GM06990 (cell line): ENCODE results near the gene FARSA.

Source experiments
- DNase-seq: peaks from one replicate; pipeline ENCODE4 v3.0.0-alpha.2; 2011; ENCODE audit not compliant: insufficient read length; ENCODE audit errors: extremely low read depth
- H3K27me3 ChIP-seq: replicated peaks from 2 replicates; pipeline ENCODE4 v1.6.0; 2011; ENCODE audit warnings: low read length; ENCODE audit not compliant: control insufficient read depth, insufficient read depth
- H3K36me3 ChIP-seq: 2 replicates; pipeline ENCODE4 v1.5.1; 2011; ENCODE audit warnings: low read length; ENCODE audit not compliant: control insufficient read depth, insufficient read depth
- H3K4me3 ChIP-seq: replicated peaks from 2 replicates; pipeline ENCODE4 v1.5.1; 2011; ENCODE audit warnings: low read depth, mild to moderate bottlenecking, control low read depth, low read length
- CTCF ChIP-seq: IDR thresholded peaks from 2 replicates; pipeline ENCODE4 v1.5.1; 2011; ENCODE audit warnings: low read length, control low read depth, mild to moderate bottlenecking, inconsistent platforms; ENCODE audit not compliant: insufficient read depth, poor library complexity, severe bottlenecking

Gene FARSA

GRCh38 chr19:12949363-12950283, 16.1 kb upstream of the FARSA start:
- TF ChIP-seq CTCF, result no peak
- no peak overlapping the region for H3K4me3 ChIP-seq
- H3K27me3 ChIP-seq, result no peaks in the 10 kb centered on the region
- no peak for DNase-seq
- H3K36me3 ChIP-seq, result peaks cover 39% of the 10 kb centered on the region

GRCh38 chr19:12948612-12949362, 15.3 kb upstream of the FARSA start:
- DNase-seq, result no peak
- Histone ChIP-seq H3K4me3 (no peak overlapping the region), H3K36me3 (peaks cover 38% of the 10 kb centered on the region), H3K27me3 (no peaks in the 10 kb centered on the region)
- no peak for TF ChIP-seq CTCF

GRCh38 chr19:12947702-12948611, 14.4 kb upstream of the FARSA start:
- Histone ChIP-seq H3K4me3 (no peak overlapping the region), H3K27me3 (no peaks in the 10 kb centered on the region), H3K36me3 (peaks cover 41% of the 10 kb centered on the region)
- TF ChIP-seq CTCF, result no peak
- no peak for DNase-seq

GRCh38 chr19:12946731-12947496, 13.4 kb upstream of the FARSA start:
- peaks cover 39% of the 10 kb centered on the region for H3K36me3 ChIP-seq
- TF ChIP-seq CTCF, result no peak

More at GRCh38 chr19:12946731-12947496, 13.4 kb upstream of the FARSA start:
- DNase-seq, result no peak
- Histone ChIP-seq H3K4me3 (peak overlapping the region; percentile 92), H3K27me3 (no peaks in the 10 kb centered on the region)
